Urinary bladder (tissue), 4 donors: ENCODE measurements around the gene FBXO9. TPM values are rescaled to one million over a fixed set of nuclear protein-coding genes. Genes with fewer than 3 reads are reported as not detected.
"Not testable (repeated sequence)": the region's sequence is repeated elsewhere in the genome, so short reads cannot be mapped to it uniquely, and the experiment has no call there.

Experiments
- DNase-seq: peaks from one replicate; pipeline ENCODE4 v3.0.0-alpha.2; 2015; ENCODE audit errors: extremely low spot score
- H3K27ac ChIP-seq: one replicate; pipeline ENCODE4 v1.5.1; 2013; ENCODE audit warnings: low read depth, mild to moderate bottlenecking, moderate library complexity
- H3K36me3 ChIP-seq: one replicate; pipeline ENCODE4 v1.6.1; 2013; ENCODE audit warnings: mild to moderate bottlenecking, moderate library complexity; ENCODE audit not compliant: insufficient read depth
- H3K4me1 ChIP-seq: one replicate; pipeline ENCODE4 v1.6.1; 2013; ENCODE audit warnings: mild to moderate bottlenecking, moderate library complexity; ENCODE audit not compliant: insufficient read depth
- H3K4me3 ChIP-seq: one replicate; pipeline ENCODE4 v1.5.1; 2013; ENCODE audit warnings: low read depth, low read length
- WGBS: extraction: QIAGEN DNeasy Blood & Tissue Kit; methylation state at CpG from one replicate; pipeline ENCODE4 v1.1.7; 2013; 5-methylcytosine and 5-hydroxymethylcytosine counted together
- polyA plus RNA-seq: library from polyadenylated mRNA; stranded (reverse); fragments of 200-250 nt; gene quantifications from one replicate; pipeline ENCODE4 v1.2.3, GENCODE V29; 2013
- total RNA-seq: library from RNA; depleted of rRNA; stranded (reverse); fragments of >200 nt; gene quantifications from one replicate; pipeline ENCODE4 v1.2.3, GENCODE V29; 2014
- donor health status: healthy with polysubstance abuse.
- donor health status: healthy.

The FBXO9 gene
- total and polyA plus RNA-seq, 2 donors: 73.2 to 88.3 TPM

DNA sequence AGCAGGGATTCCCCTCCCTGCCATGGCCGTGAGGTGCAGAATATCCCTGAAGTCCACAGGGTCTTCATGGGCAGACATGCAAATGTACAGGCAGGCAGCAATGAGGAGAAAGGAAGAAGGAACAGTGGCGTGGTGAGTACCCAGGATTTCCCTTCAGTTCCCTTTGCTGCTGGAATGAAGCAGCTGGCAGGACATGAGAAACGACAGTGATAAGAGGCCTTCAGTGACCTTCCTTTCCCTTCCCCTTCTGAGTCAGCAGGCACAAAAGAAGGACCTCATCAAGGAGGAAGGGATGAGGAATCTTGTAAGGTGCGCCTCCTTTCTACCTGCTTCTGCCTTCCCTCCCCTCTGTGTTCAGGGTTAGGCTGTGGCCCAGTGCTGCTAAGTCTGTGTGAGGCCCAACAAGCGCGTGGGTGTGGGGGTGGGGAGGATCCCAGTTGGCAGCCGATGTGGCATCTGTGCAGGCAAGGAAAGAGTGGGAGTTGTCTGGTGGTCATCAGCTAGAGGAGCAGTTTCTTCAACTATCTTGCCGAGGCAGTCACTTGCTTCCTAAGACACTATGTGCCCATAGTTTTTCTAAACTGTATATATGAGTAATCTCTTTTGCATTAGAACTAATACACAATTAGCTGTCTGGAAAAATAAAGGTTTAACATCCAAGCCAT, 29.5 kb upstream of the FBXO9 start:
- Histone ChIP-seq H3K4me1 (no peaks in the 10 kb centered on the region), H3K36me3 (peaks cover 5% of the 10 kb centered on the region), H3K27ac (no peak overlapping the region), H3K4me3 (no peak overlapping the region)
- 75% methylated on average over 8 of the region's 8 CpGs for WGBS
- DNase-seq: no peak

DNA sequence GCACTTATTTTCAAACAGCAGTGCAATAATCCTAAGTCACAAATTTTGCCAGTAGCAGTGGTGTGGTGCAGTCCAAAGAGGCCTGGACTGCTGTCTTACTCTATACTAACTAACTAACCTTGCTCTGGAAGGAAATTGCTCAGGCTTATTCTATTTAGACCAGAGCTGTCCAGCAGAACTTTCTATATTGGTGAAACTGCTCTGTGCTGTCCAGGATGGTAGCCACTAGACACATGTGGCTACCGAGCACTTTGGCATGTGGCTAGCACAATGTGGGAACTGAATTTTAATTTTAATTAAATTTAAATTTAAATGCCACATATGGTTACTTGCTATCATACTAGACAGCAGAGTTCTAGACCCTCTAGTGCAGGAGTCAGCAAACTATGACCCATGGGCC, 27.1 kb upstream of the FBXO9 start:
- DNase-seq: no peak
- WGBS: 41% methylated on average over 1 of the region's 1 CpG
- H3K4me1 ChIP-seq: no peaks in the 10 kb centered on the region
- H3K36me3 ChIP-seq: no peaks in the 10 kb centered on the region
- H3K4me3 ChIP-seq: no peak overlapping the region
- no peak overlapping the region for H3K27ac ChIP-seq

DNA sequence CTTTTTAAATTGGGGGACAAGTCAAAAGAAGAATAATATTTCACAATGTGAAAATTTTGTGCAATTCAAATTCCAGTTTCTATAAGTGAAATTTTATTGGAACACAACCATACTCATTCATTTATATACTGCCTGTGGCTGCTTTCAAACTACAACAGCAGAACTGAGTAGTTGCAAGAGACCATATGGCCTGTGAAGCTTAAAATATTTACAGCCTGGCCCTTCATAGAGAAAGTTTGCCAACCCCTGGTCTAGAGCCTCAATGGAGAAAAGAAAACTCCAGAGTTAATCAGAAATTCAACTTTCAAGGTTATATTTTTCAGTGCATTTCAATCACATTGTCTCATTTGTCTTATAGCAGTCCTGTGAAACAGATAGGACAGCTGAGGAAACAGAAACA, 26.6 kb upstream of the FBXO9 start:
- Histone ChIP-seq H3K36me3 (no peaks in the 10 kb centered on the region), H3K4me3 (no peak overlapping the region), H3K27ac (no peak overlapping the region), H3K4me1 (no peaks in the 10 kb centered on the region)
- no peak for DNase-seq

DNA sequence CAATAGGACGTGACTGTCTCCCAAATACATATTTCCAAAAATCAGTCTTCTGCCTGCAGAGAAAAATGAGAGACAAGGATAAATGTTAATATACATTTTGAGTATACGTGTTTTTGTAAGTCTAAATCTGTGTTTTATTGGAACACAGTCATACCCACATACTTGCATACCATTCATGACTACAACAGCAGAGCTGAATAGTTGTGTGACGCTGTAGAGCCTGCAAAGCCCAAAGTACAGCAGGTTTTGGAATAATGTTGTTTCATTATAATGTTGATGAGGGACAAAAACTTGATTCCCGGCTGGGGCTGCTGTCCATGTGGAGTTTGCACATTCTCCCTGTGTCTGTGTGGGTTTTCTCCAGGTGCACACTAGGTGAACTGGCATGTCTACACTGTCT, 23.8 kb upstream of the FBXO9 start:
- no peak overlapping the region for H3K4me3 ChIP-seq
- 65% methylated on average over 4 of the region's 4 CpGs for whole genome bisulfite sequencing
- no peak for DNase-seq
- H3K36me3 ChIP-seq: no peaks in the 10 kb centered on the region
- H3K27ac ChIP-seq: no peak overlapping the region
- H3K4me1 ChIP-seq: no peaks in the 10 kb centered on the region

DNA sequence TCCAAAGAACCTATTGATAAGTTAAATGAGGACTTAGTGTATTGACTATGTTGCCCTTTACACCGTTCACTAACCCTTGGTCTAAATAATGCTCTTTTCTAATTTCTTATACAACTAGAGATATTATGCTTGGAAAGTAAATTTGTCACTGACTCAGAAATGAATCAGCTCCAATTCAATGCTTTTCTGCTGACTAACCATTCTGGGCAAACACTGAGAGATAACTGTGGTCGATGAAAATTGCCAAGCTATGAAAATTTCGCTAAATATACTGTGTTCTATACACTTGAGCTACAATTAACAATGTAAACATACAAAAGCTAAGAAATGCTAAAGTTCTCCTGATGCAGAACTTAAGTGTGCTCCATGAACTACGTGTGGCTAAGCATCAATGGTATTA, 23.1 kb upstream of the FBXO9 start:
- no peaks in the 10 kb centered on the region for H3K36me3 ChIP-seq
- no peak for DNase-seq

DNA sequence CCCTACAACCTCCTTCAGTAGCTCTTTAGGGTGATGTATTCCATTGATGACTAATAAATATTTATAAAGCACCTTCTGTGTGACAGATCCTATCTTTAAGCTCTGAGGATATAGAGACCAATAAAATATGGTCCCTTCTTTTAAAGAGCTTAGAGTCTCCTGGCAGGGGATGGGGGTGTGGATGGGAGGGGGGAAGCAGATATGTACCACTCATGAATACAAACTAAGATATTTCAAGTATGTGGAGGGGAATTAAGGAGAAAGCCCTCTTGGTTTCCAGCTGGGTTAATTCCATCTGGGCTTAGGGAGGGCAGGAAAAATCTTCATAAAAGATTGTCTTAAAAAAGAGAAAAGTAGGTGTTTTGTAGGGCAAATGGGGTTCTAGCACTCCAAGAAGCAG, 21.6 kb upstream of the FBXO9 start:
- no peak for DNase-seq

More for the DNA sequence above, 23.1 kb upstream of the FBXO9 start:
- 23% methylated on average over 4 of the region's 4 CpGs for WGBS
- H3K4me3 ChIP-seq: no peak overlapping the region
- H3K4me1 ChIP-seq: no peaks in the 10 kb centered on the region
- H3K27ac ChIP-seq: no peak overlapping the region

DNA sequence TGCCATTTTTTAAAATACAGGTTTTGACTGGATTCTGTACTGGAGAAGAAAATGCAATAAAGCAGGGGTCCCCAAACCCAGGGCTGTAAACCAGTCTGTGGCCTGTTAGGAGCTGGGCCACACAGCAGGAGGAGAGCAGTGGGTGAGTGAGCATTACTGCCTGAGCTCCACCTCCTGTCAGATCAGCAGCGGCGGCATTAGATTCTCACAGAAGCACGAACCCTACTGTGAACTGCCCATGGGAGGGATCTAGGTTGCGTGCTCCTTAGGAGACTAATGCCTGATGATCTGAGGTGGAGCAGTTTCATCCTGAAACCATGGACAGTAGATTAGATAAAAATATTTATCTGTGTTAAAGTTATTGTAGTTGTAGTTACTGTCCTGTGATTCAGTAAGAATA, 21.1 kb upstream of the FBXO9 start:
- 40% methylated on average over 4 of the region's 4 CpGs for WGBS
- Histone ChIP-seq H3K36me3 (no peaks in the 10 kb centered on the region), H3K4me1 (no peaks in the 10 kb centered on the region), H3K27ac (no peak overlapping the region), H3K4me3 (no peak overlapping the region)
- no peak for DNase-seq

More for the DNA sequence above, 21.6 kb upstream of the FBXO9 start:
- H3K27ac ChIP-seq: no peak overlapping the region
- H3K36me3 ChIP-seq: no peaks in the 10 kb centered on the region
- no peak overlapping the region for H3K4me3 ChIP-seq
- H3K4me1 ChIP-seq: no peaks in the 10 kb centered on the region

DNA sequence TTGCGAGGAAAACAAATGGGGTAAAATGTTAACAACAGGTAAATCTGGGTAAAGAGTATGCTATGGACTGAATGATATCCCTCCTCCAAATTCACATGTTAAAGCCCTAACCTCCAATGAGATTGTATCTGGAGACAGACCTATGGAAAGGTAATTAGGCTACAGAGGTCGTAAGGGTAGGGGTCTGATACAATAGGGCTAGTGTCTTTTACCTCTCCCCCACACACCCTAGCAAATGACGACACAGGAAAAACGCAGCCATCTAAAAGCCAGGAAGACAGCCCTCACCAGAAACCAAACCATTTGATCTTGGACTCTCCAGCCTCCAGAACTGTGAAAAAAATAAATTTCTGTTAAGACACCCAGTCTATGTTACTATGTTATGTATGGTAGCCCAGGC, 20.6 kb upstream of the FBXO9 start:
- no peaks in the 10 kb centered on the region for H3K36me3 ChIP-seq
- no peaks in the 10 kb centered on the region for H3K4me1 ChIP-seq
- H3K4me3 ChIP-seq: no peak overlapping the region
- no peak for DNase-seq
- H3K27ac ChIP-seq: no peak overlapping the region
- 63% methylated on average over 4 of the region's 4 CpGs for WGBS

DNA sequence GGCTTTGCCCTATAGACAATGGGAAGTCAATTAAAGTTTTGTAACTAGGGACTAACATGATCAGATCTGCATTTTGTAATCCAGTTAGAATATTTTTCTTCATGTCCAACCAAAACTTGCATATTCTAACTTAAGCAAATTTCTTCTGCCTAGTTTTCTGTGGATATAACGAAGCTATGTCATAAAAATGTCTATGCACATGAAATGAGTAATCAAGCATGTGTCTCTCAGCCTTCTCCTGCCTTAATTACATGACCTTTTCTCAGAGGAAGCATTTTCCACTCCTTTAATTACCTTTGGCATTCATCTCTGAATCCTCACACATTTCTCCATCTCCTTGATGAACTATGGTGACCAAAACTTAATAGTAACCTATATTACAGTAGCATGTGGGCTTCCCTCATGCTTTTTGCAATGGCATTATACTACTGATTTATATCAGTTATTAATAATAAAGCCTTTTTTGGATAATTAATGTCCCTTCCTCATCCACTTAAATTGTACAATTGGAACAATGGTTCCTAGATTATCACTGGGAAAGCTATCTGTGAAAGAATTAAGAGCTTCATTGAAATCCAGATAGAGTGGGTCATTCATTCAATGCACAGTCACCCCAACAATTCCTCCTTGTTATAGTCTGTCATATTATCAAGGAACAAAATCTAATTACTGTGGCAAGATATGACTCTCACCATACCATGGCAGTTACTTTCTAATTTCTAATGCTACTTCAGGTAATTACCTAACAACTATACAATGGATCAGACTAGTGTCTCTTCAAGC, 19.1 kb upstream of the FBXO9 start:
- H3K27ac ChIP-seq: no peak overlapping the region
- 94% methylated on average over 1 of the region's 1 CpG for WGBS
- no peak overlapping the region for H3K4me3 ChIP-seq
- no peaks in the 10 kb centered on the region for H3K4me1 ChIP-seq
- H3K36me3 ChIP-seq: no peaks in the 10 kb centered on the region
- no peak for DNase-seq

DNA sequence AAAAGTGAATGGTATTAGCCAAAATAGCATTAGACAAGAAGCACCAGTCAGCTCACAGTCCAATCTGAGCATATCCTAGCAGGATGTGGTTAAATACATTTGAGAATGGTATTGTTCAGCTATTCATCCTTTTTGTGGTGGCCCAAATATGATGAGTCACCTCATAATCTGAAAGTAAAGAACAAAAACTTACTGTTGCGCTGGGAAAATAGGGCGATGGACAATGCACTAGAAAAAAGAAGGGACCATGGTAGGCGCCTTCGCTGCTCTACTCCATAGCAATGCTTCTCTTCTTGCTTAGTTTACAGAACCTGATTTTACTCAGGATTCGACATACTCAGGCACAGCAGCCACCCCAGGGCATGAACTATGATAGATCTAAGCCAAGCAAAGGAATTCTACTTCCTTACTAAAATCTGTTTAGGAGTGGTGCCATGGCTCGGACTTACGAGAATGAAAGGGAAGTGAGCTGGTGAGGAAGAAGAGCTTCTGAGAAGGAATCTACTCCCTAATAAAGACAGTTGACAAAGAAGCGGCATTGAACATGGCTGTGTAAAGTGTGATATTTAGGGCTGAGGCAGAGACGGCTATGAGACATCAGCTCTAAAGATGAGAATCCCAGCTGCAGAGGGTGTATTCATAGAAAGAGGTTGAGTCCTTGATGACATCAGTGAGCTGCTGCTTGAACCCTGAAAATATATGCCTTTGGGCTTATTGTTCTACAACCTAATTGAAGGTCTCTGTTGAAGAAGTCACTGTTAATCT, 16.6 kb upstream of the FBXO9 start:
- Histone ChIP-seq H3K4me3 (no peak overlapping the region), H3K4me1 (no peaks in the 10 kb centered on the region), H3K36me3 (no peaks in the 10 kb centered on the region), H3K27ac (no peak overlapping the region)
- no peak for DNase-seq
- 83% methylated on average over 9 of the region's 9 CpGs for WGBS

DNA sequence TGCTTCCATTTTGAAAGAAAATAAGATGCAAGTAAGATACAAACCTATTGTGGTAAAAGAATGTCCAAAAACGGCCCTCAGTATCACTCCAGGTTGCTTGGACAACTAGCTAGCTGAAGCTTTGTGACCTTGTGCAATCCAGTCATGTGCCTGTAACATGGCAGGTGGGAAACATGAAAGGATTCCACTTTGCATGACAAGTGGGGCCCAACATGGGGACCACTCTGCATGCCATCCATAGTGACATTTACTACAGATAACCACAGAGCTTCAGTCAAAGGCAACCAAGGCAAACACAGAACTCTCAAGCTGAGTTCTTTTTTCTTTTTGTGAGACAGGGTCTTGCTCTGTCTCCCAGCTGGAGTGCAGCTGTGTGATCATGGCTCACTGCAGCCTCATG, 15.8 kb upstream of the FBXO9 start:
- no peak for DNase-seq
- Histone ChIP-seq H3K4me3 (no peak overlapping the region), H3K27ac (no peak overlapping the region), H3K4me1 (no peaks in the 10 kb centered on the region), H3K36me3 (no peaks in the 10 kb centered on the region)
- WGBS: 86% methylated on average over 1 of the region's 1 CpG

DNA sequence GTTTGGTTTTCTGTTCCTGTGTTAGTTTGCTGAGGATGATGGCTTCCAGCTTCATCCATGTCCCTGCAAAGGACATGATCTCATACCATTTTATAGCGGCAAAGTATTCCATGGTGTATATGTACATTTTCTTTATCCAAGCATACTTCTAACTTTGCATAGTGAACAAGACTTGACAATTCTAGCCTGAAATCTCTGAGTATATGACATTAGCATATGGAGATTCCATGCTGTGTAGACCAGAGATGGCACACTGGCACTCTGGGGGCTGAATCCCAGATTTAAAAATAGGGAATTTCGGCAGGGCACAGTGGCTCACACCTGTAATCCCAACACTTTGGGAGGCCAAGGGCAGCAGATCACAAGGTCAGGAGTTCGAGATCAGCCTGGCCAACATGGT, 13.1 kb upstream of the FBXO9 start:
- DNase-seq, H3K27ac ChIP-seq, H3K4me1 ChIP-seq, H3K4me3 ChIP-seq, H3K36me3 ChIP-seq: not testable (repeated sequence)
- whole genome bisulfite sequencing: 95% methylated on average over 3 of the region's 3 CpGs

DNA sequence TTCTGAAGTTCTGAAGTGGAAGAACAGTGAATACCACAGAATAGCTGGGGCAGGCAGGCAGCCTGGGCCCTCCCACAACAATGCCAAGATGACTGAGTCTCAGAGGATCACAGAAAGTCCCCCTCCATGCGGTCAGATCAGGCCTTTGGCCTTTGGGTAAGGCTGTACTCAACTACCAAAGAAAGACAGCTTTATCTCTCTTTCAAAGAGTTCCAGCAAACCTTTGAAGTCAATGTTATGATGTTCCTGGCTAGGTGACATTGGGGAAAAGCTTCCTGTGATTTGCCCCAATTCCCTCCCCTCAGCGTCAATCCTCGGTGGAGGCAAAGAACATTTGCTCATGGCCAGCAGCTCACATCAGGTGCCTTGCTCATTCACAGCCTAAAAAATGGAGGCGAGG, 10.7 kb upstream of the FBXO9 start:
- no peaks in the 10 kb centered on the region for H3K36me3 ChIP-seq
- DNase-seq: no peak
- no peaks in the 10 kb centered on the region for H3K4me1 ChIP-seq
- no peak overlapping the region for H3K27ac ChIP-seq
- no peak overlapping the region for H3K4me3 ChIP-seq
- WGBS: 82% methylated on average over 4 of the region's 4 CpGs

DNA sequence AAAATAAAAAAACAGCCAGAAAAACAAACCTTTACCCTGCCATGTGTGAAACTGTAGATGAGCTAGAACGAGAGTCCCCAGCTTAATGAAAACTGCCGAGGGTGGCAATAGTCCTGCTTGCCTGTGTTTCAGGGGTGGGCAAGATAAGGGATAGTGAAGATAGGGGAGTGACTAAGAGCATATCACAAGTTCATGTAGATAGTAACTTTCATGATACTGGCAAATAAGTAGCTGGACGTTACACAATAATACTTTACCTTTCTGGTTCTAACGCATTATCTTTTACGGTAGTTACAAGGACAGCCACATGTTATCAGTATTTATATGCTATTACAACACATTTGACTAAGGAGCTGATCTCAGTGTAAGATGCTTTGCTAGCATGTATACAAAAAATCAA, 9.3 kb upstream of the FBXO9 start:
- no peak for DNase-seq
- peaks cover 2% of the 10 kb centered on the region for H3K4me1 ChIP-seq
- H3K4me3 ChIP-seq: no peak overlapping the region
- no peak overlapping the region for H3K27ac ChIP-seq
- no peaks in the 10 kb centered on the region for H3K36me3 ChIP-seq
- WGBS: 57% methylated on average over 5 of the region's 5 CpGs
